BJ (cell line): ENCODE measurements around the gene CAB39L. TPM values are rescaled to one million over a fixed set of nuclear protein-coding genes. Genes with fewer than 3 reads are reported as not detected.

ENCODE experiments used
- CTCF ChIA-PET: fragments of 350-600 bp; formaldehyde crosslinking; extraction: SDS; loops from one replicate; lab custom pipeline; 2021; ENCODE audit warnings: antibody characterized with exemption, inconsistent platforms; lab: Yijun Ruan, JAX
- POLR2A ChIA-PET: fragments of 300-600 bp; sonication (Branson Sonifier 250); formaldehyde crosslinking; extraction: SDS; loops from one replicate; lab custom pipeline; 2021; ENCODE audit warnings: antibody characterized with exemption; lab: Charles Lee
- DNase-seq: peaks from one replicate; pipeline ENCODE4 v3.0.0-alpha.2; 2011; ENCODE audit warnings: low read depth
- H3K27me3 ChIP-seq: 2 replicates; pipeline ENCODE4 v1.6.0; 2011; ENCODE audit warnings: low read length; ENCODE audit not compliant: control insufficient read depth, insufficient read depth
- H3K36me3 ChIP-seq: 2 replicates; pipeline ENCODE4 v1.5.1; 2011; ENCODE audit warnings: low read length; ENCODE audit not compliant: control insufficient read depth, insufficient read depth
- H3K4me3 ChIP-seq: 2 replicates; pipeline ENCODE4 v1.5.1; 2011; ENCODE audit warnings: low read depth, mild to moderate bottlenecking, control low read depth, low read length
- CTCF ChIP-seq: IDR thresholded peaks from 2 replicates; pipeline ENCODE4 v1.5.1; 2011; ENCODE audit warnings: low read depth, mild to moderate bottlenecking, control low read depth, inconsistent platforms, low read length, moderate library complexity; ENCODE audit not compliant: insufficient read depth
- polyA plus RNA-seq: library from polyadenylated mRNA; depleted of rRNA; stranded (reverse); fragments of >200 nt; gene quantifications from 2 replicates; pipeline ENCODE4 v1.2.3, GENCODE V29; 2011

Gene CAB39L
- polyA plus RNA-seq, 1 experiment, result 6.5 TPM

- H3K27me3 ChIP-seq, result no peaks in the 10 kb centered on the region
- CTCF ChIA-PET, result no interaction called here
These were observed 124.3 kb downstream of the CAB39L start for GRCh38 chr13:49319551-49319950.

GRCh38 chr13:49315756-49316482 is 127.9 kb downstream of the CAB39L start:
- Histone ChIP-seq H3K27me3 (no peaks in the 10 kb centered on the region), H3K4me3 (no peak overlapping the region), H3K36me3 (no peaks in the 10 kb centered on the region)
- no peak for TF ChIP-seq CTCF
- POLR2A ChIA-PET, result no interaction called here
- DNase-seq, result no peak
- CTCF ChIA-PET, result interaction anchor here (2.2 kb wide), 1 partner anchor 15 kb away, joined by 16 read pairs; no protein-coding TSS in a partner anchor

More at GRCh38 chr13:49319551-49319950, 124.3 kb downstream of the CAB39L start:
- POLR2A ChIA-PET, result no interaction called here
- no peak overlapping the region for H3K4me3 ChIP-seq
- no peak for TF ChIP-seq CTCF
- H3K36me3 ChIP-seq, result no peaks in the 10 kb centered on the region
- DNase-seq, result peak; percentile 55

- H3K4me3 ChIP-seq, result no peak overlapping the region
- CTCF ChIA-PET, result interaction anchor here (2.2 to 2.6 kb wide), 2 partner anchors 14 to 122 kb away, joined by 9 to 16 read pairs; no protein-coding TSS in a partner anchor
- H3K27me3 ChIP-seq, result no peaks in the 10 kb centered on the region
- TF ChIP-seq CTCF, result no peak
- DNase-seq, result no peak
- POLR2A ChIA-PET, result no interaction called here
- H3K36me3 ChIP-seq, result no peaks in the 10 kb centered on the region
These were observed 128.8 kb downstream of the CAB39L start for GRCh38 chr13:49315036-49315565.

- POLR2A ChIA-PET, result interaction anchor here (1.3 kb wide), 1 partner anchor 129 kb away, joined by 4 read pairs; the partner anchor contains the start of genes CAB39L and SETDB2
These were observed 129.5 kb downstream of the CAB39L start for GRCh38 chr13:49314344-49314882.

More at GRCh38 chr13:49314344-49314882, 129.5 kb downstream of the CAB39L start:
- H3K27me3 ChIP-seq, result no peaks in the 10 kb centered on the region
- H3K4me3 ChIP-seq, result no peak overlapping the region
- CTCF ChIA-PET, result interaction anchor here (0.8 to 2.6 kb wide), 4 partner anchors 14 to 123 kb away, joined by 3 to 16 read pairs (median 6); no protein-coding TSS in a partner anchor
- TF ChIP-seq CTCF, result no peak
- no peaks in the 10 kb centered on the region for H3K36me3 ChIP-seq
- DNase-seq, result no peak
